GM18870 (cell line): Measurements from ENCODE around the gene C19orf47.

ENCODE experiments used
- ATAC-seq: cut with Tn5 transposase; IDR thresholded peaks from one replicate; pipeline ENCODE4 v1.9.1; 2021; ENCODE audit warnings: moderate library complexity; ENCODE audit not compliant: unreplicated experiment

C19orf47 gene, protein sequence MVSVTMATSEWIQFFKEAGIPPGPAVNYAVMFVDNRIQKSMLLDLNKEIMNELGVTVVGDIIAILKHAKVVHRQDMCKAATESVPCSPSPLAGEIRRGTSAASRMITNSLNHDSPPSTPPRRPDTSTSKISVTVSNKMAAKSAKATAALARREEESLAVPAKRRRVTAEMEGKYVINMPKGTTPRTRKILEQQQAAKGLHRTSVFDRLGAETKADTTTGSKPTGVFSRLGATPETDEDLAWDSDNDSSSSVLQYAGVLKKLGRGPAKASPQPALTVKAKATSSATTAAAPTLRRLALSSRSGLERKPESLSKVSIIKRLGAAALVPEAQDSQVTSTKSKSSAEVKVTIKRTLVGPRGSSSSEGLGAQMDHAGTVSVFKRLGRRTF

GRCh38 chr19:40348125-40348913, at the start of gene C19orf47, which contains the start of gene PLD3:
C19orf47 (minus strand) TSS chr19:40348397; CDS start chr19:40341857, 6,540 bp downstream.
PLD3 (plus strand) TSS chr19:40348695; CDS start chr19:40366484, 17,789 bp downstream.
- ATAC-seq: peak; percentile 86

- no peak for ATAC-seq
Observed at GRCh38 chr19:40397568-40397906, 49.3 kb upstream of the C19orf47 start.

DNA sequence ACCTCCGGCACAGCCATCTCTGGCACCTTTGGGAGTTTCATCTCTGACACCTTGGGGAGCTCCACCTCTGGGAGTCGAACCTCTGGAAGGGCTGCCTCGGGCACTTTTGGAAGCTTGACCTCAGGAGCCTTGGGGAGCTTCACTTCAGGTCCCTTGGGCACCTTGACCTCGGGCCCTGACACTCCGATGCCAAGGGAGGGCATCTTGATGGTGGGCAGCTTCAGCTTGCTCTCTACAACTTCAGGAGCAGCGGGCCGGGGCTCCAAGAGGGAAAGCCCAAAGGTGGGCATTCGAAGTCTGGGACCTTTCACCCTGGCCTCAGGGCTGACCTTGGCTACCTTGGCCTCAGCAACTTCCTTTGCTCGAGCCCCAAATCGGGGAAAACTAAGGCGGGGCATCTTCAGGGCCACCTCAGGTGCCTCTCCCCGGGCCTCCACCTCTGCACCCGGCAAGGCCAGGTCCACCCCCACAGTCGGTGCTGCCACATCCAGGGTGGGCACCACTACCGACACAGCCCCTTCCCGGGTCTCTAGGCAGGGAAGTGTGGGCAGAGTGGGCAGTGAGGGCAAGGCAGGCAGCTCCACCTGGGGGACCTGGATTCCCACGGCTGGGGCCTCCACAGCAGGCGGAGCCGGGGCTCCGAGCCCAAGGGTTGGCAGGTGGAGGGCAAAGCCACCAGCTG, 48.8 kb upstream of the C19orf47 start:
- no peak for ATAC-seq

DNA sequence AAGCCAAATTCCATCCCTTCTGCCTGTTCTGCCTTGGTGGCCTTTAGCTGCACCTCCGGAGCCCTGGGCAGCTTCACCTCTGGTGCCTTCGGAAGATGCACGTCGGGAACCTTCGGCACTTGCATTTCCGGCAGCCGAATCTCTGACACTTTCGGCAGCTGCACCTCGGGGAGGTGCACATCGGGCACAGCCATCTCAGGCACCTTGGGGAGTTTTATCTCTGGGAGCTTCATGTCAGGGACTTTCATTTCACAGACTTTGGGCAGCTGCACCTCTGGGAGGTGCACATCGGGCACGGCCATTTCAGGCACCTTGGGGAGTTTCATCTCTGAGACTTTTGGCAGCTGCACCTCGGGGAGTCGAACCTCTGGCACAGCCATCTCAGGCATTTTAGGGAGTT, 47.8 kb upstream of the C19orf47 start:
- ATAC-seq: no peak

DNA sequence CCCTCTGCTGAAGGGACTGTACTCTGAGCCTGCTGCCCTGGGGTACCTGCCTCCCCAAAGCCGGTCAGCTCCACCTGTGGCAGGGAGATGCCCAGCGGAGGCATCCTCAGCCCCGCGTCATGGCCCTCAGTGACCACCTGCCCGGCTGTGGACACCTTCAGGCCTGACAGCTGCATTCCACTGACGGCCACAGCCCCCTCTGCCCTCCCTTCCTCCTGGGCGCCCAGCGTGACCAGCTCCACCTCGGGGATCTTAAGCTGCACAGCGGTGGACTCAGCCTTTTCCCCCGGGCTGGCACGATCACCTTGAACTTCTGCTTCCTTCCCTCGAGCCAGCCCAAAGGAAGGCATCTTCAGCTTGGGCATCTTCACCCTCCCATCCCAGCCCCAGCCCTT, 46.6 kb upstream of the C19orf47 start:
- ATAC-seq: no peak

GRCh38 chr19:40393894-40394815, 46.0 kb upstream of the C19orf47 start:
- ATAC-seq: no peak

- no peak for ATAC-seq
Observed at GRCh38 chr19:40392894-40393517, 44.8 kb upstream of the C19orf47 start.

- ATAC-seq: no peak
Observed at GRCh38 chr19:40392123-40392522, 43.9 kb upstream of the C19orf47 start.

DNA sequence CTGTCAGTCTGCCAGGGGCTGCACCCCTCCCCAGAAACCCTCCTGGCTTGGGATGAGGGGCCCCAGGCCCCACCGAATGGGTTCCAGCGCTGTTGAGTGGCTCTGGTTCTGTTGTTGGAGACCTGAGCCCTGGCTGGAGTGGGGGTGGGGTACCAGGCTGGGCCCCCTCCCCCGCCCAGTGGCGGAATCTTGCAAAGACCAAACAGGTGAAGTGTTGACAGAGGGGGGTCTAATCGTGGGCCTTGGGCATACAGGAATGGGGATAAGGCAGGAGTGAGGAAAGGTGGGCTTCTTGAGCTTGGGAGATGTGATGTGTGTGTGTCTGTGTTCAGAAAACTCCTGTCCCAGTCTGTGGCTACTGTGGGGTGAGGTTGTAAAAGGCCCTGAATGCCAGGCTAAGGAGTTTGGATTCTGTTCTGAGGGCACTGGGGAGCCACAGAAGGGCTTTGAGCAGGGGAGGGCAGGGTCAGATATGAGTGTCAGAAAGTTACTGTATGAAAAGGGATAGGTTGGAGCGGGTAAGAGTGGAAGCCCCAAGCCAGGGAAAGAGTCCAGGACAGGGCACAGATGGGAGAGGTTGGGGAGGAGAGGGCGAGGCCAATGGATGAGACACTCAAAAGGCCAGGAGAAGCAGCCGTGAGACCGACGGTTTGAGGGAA, 42.0 kb upstream of the C19orf47 start, which contains the start of gene HIPK4:
HIPK4 (minus strand) TSS at position 98 of the 659 bp plus-strand sequence. CDS start 279 bp downstream, outside the sequence.
- ATAC-seq: no peak

GRCh38 chr19:40389404-40390083, 41.3 kb upstream of the C19orf47 start:
- ATAC-seq: no peak

DNA sequence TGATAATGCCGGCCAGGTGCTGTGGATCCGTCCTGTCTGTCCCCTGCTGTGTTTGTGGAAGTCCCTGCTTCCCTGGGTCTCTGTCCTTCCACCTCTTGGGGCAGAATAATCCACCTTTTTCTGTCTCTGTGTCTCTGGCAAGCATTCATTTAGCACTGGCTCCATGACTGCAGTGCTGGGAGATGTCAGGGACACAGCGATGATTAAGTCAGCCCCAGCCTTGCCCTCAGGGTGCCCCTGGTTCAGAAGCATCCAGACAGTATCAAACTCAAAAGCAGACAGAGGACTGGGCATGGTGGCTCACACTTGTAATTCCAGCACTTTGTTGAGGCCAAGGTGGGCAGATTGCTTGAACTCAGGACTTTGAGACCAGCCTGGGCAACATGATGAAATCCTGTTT, 40.3 kb upstream of the C19orf47 start:
- no peak for ATAC-seq

DNA sequence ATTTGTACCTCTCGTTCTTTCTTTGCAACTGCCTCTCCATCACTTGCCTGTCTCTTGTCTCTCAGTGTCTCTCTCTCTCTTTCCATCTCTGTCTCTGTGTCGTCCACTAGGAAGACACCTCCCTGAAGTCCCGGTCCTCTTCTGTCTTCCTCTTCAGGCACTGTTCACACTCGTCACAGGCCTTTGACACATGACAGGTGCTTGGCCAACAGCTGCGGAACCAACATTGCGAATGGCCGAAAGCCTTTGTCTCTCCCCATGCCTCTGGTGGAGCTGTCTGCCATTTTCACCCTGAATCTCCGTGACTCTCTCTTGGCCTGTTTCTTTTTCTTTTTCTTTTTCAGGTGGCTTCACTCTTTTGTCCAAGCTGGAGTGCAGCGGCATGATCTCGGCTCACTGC, 39.0 kb upstream of the C19orf47 start:
- ATAC-seq: no peak

DNA sequence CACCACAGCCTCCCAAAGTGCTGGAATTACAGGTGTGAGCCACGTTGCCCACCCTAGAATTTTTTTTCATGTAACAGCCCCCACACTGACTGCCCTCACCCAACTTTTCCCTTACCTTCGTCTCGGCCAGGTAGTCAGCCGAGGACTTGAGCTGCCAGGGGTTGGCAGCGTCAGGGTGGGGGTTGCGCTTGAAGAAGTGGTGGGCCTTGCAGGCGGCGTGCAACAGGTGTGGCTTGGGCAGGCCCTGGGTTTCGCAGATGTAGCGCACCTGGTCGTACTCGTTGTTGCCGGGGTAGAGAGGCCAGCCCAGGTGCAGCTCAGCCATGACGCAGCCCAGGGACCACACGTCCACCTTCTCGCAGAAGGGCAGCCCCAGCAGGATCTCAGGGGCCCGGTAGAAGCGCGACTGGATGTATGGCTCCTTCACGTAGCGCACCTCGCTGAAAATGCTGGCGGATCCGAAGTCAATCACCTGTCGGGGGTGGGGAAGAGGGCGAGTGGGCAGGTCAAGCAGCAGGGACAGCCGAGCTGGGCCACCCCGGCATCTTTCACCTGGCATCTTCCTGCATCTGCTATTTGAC, 35.6 kb upstream of the C19orf47 start:
- ATAC-seq: no peak

GRCh38 chr19:40381321-40381720, 33.1 kb upstream of the C19orf47 start:
- no peak for ATAC-seq

DNA sequence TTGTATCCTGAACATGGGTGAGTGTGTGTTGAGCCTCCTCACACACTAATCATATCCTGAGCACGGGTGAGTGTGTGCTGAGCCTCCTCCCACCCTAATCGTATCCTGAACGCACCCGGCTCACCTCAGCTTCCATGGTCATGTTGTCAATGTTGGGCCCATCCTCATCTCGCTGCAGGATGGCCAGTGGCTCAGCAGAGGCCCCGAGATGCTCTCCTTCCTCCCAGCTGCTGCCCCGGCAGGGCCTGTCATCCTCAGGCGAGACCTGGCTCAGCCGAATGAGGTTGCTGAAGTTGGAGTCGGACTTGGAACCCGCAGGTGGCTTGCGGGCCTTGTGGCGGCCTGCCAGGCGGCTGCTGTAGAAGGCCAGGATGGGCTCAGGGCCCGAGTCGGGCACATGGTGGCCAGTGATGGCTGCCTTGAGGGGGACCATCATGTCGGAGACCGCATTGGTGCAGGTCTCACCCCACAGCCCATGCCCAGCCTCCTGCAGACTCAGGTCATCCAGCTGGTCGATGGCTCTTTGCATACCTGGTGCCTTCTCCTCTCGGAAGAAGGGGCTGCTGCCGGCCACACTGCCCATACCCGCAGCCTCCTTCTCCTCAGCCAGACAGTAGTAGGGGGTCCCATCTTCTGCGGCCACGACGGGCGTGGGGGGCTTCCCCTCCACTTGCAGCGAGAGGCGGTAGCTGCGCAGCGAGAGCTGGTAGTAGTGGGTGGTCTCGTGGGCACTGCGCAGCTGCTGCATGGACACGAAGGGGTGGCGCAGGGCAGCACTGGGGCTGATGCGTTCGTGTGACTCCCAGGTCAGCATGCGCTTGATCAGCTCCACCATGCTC, 32.2 kb upstream of the C19orf47 start:
- no peak for ATAC-seq

DNA sequence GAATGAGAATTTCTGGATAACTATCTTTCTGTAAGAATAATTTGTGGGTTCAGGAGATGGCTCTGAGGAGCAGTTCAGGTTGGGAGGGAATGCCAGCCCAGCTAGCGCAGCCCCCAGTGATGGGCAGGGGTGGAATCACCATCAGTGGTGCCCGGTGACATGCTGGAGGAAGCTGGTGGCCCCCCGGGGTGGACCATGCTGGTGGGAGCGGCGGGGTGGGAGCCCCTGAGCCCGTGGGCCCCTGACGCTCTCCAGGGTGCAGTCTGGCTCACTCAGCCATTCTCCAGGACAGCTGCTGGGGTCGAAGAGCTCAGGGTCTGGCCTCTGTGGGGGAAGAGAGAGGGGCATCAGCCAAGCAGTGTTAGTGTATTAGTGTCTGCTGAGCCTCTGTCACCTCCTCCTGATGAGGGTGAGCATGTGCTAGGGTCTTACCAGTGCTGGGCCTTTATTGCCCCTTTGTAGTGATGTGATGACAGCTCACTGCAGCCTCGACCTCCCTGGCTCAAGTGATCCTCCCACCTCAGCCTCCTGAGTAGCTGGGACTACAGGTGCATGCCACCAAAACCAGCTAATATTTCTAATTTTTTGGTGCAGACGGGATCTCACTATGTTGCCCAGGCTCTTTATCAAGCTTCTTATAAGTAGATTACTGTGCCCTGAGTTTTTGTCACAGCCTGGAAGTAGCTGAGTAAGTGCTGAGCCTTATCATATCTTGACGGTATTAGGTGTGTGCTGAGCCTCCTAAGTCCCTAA, 31.4 kb upstream of the C19orf47 start:
- no peak for ATAC-seq

- ATAC-seq: no peak
Observed at GRCh38 chr19:40378509-40378908, 30.3 kb upstream of the C19orf47 start.
